Activated naive CD8-positive, alpha-beta T cell treated with anti-CD3 and anti-CD28 coated beads, Interleukin-2, amount 50 U/mL, for 24 hours (primary cell): Measurements from ENCODE around the gene ZNF397.
"Not testable (repeated sequence)": the region's sequence is repeated elsewhere in the genome, so short reads cannot be mapped to it uniquely, and the experiment has no call there.

ENCODE experiments used
- ATAC-seq: fragments of 150-1000 bp; cut with Tn5 transposase; one replicate; pipeline ENCODE4 v1.10.0; 2021
- DNase-seq: peaks from one replicate; pipeline ENCODE4 v3.0.0; 2021
- H3K27ac Mint-ChIP-seq: one replicate; pipeline ENCODE4 v1.8.0; 2021; ENCODE audit warnings: mild to moderate bottlenecking, mixed read lengths
- H3K27me3 Mint-ChIP-seq: one replicate; pipeline ENCODE4 v1.8.0; 2021; ENCODE audit warnings: mixed read lengths
- H3K36me3 Mint-ChIP-seq: one replicate; pipeline ENCODE4 v1.8.0; 2021; ENCODE audit warnings: low read depth, mixed read lengths
- H3K4me1 Mint-ChIP-seq: one replicate; pipeline ENCODE4 v1.8.0; 2021; ENCODE audit warnings: mixed read lengths
- H3K4me3 Mint-ChIP-seq: one replicate; pipeline ENCODE4 v1.8.0; 2021; ENCODE audit warnings: mild to moderate bottlenecking, moderate library complexity, mixed read lengths
- H3K9me3 Mint-ChIP-seq: one replicate; pipeline ENCODE4 v1.8.0; 2021; ENCODE audit warnings: mixed read lengths

Gene ZNF397

DNA sequence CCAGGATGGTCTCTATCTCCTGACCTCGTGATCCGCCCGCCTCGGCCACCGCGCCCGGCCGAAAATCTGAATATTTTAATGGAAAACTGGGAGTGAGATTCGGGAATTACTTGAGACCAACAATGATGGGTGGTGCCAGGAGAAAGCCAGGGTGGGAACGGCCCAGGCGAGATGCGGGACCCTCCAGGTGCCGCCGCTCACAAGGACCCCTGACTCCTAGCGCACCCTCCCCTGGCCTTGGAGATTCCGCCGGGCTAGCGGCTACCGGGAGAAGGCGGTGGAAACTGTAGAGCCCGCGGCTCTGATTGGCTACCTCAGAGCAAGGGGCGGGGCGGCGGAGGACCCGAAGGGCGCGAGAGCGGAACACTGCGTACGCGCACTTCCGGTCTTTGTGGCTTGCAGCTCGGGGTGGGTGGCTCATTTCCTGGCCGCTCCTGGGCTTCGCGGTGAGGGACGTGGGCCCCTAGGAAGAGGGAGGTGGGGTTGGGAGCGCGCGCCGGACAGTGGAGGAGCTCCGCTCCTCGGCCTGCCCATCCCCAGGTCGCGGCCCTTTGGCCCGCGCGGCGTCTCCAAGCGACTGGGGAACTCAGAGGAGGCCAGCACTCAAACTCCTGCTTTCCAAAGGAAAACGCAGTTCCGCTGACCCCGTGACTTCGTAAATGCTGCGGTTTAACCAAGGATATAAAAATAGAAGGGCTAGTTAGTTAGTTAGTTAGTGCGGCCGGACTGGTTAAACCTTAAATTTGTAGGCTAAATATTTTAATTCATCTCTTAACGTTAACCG lies at the start of gene ZNF397:
ZNF397 (plus strand) TSS at position 371 of the 784 bp plus-strand sequence. CDS start 1,437 bp downstream, outside the sequence.
- Mint-ChIP-seq H3K36me3 (peaks cover 42% of the 10 kb centered on the region), H3K4me3 (peak within 1 kb of the TSS; percentile 95), H3K27me3 (no peaks in the 10 kb centered on the region), H3K9me3 (peaks cover 26% of the 10 kb centered on the region), H3K27ac (peak within 1 kb of the TSS; percentile 98), H3K4me1 (peaks cover 25% of the 10 kb centered on the region)
- peak; percentile 100 for ATAC-seq
- DNase-seq, result peak; percentile 97

- H3K9me3 Mint-ChIP-seq, result no peaks in the 10 kb centered on the region
- no peak overlapping the region for H3K4me3 Mint-ChIP-seq
- no peaks in the 10 kb centered on the region for H3K36me3 Mint-ChIP-seq
- H3K27me3 Mint-ChIP-seq, result no peaks in the 10 kb centered on the region
- ATAC-seq (no peak), DNase-seq (no peak)
- H3K4me1 Mint-ChIP-seq, result peaks cover 5% of the 10 kb centered on the region
- H3K27ac Mint-ChIP-seq, result no peak overlapping the region
Measured at GRCh38 chr18:35191698-35192025, 49.2 kb upstream of the ZNF397 start.

DNA sequence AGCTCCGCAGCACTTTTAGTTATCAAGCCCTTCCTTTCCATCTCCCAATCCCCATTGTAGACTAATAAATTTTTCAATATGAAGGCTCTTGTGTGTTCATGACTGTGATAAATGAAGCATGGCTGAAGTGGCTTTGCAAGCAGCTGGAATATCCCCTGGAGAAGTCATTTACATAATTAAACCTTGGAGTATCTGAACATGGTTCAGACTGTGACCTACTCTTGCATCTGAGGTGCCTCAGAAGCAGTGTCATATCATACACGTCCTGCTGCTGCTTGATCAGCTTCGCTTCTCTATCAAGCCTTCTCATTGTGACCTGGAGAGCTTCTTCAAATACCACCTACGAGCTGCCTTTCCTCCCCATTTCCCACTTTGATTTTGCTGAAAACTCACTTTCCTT lies 48.4 kb upstream of the ZNF397 start:
- ATAC-seq, result no peak

DNA sequence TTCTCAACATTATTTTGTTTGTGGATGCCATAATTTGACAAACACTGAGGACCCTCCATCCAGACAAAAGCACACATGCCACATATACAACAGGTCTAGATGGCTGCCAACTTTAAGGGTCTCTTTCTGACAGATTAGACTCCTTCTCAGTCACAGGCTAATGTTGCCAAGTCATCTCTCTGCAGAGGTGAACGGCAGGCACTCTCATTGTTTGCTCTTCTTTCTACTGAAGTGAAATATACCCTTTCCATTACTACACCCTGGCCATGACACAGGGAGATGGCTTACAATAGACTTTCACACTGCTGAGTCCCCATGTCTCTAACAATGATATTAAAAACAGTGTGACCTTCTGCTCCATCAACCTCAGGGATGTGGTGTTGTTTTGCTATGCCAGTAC lies 47.5 kb upstream of the ZNF397 start:
- ATAC-seq (no peak), DNase-seq (no peak)
- H3K9me3 Mint-ChIP-seq, result no peaks in the 10 kb centered on the region
- H3K36me3 Mint-ChIP-seq, result no peaks in the 10 kb centered on the region
- peaks cover 5% of the 10 kb centered on the region for H3K4me1 Mint-ChIP-seq
- no peak overlapping the region for H3K4me3 Mint-ChIP-seq
- no peaks in the 10 kb centered on the region for H3K27me3 Mint-ChIP-seq
- no peak overlapping the region for H3K27ac Mint-ChIP-seq

More for the DNA sequence above, 48.4 kb upstream of the ZNF397 start:
- no peaks in the 10 kb centered on the region for H3K27me3 Mint-ChIP-seq
- no peak overlapping the region for H3K27ac Mint-ChIP-seq
- H3K36me3 Mint-ChIP-seq, result no peaks in the 10 kb centered on the region
- no peaks in the 10 kb centered on the region for H3K9me3 Mint-ChIP-seq
- peaks cover 5% of the 10 kb centered on the region for H3K4me1 Mint-ChIP-seq
- no peak overlapping the region for H3K4me3 Mint-ChIP-seq
- no peak for DNase-seq

- Mint-ChIP-seq H3K36me3 (no peaks in the 10 kb centered on the region), H3K9me3 (no peaks in the 10 kb centered on the region), H3K4me1 (peaks cover 2% of the 10 kb centered on the region), H3K4me3 (no peak overlapping the region), H3K27ac (no peak overlapping the region), H3K27me3 (peaks cover 2% of the 10 kb centered on the region)
- DNase-seq (no peak), ATAC-seq (no peak)
Measured at GRCh38 chr18:35197296-35197695, 43.5 kb upstream of the ZNF397 start.

GRCh38 chr18:35201256-35201931 lies 39.4 kb upstream of the ZNF397 start:
- H3K9me3 Mint-ChIP-seq, result peaks cover 10% of the 10 kb centered on the region
- no peaks in the 10 kb centered on the region for H3K4me1 Mint-ChIP-seq
- H3K4me3 Mint-ChIP-seq, result no peak overlapping the region
- peaks cover 2% of the 10 kb centered on the region for H3K36me3 Mint-ChIP-seq
- peaks cover 7% of the 10 kb centered on the region for H3K27me3 Mint-ChIP-seq
- no peak overlapping the region for H3K27ac Mint-ChIP-seq
- no peak for ATAC-seq
- DNase-seq, result no peak

DNA sequence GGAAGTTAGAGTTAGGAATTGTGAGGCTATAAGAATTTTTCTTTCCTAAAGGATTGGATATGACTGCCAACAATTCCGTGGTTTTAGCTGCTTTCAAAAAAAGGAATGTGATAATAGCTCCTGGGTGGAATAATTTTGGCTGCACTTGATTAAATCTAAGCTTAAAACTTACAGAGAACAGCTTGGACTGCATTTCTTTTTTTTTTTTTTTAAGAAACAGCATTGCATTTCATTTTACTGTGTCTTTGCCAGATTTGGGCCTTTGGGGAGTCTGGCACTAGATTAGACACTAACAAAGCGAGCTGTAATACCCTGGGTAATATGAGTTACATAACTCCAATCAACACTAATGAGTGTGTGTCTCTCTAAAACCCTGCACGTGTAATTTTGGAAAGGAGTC lies 37.8 kb upstream of the ZNF397 start:
- H3K9me3 Mint-ChIP-seq, result peaks cover 10% of the 10 kb centered on the region
- DNase-seq (no peak), ATAC-seq (no peak)
- H3K4me1 Mint-ChIP-seq, result no peaks in the 10 kb centered on the region
- no peak overlapping the region for H3K4me3 Mint-ChIP-seq
- H3K27ac Mint-ChIP-seq, result no peak overlapping the region
- H3K27me3 Mint-ChIP-seq, result peaks cover 7% of the 10 kb centered on the region
- peaks cover 2% of the 10 kb centered on the region for H3K36me3 Mint-ChIP-seq

- Mint-ChIP-seq H3K9me3 (peaks cover 10% of the 10 kb centered on the region), H3K4me3 (no peak overlapping the region), H3K27ac (no peak overlapping the region), H3K4me1 (no peaks in the 10 kb centered on the region), H3K27me3 (peaks cover 7% of the 10 kb centered on the region), H3K36me3 (peaks cover 2% of the 10 kb centered on the region)
- DNase-seq (no peak), ATAC-seq (no peak)
Measured at GRCh38 chr18:35205199-35205712, 35.6 kb upstream of the ZNF397 start.

GRCh38 chr18:35205746-35206458 lies 34.9 kb upstream of the ZNF397 start:
- ATAC-seq, H3K27ac Mint-ChIP-seq, H3K27me3 Mint-ChIP-seq, H3K4me1 Mint-ChIP-seq, H3K36me3 Mint-ChIP-seq, DNase-seq, H3K4me3 Mint-ChIP-seq: not testable (repeated sequence)
- peaks cover 10% of the 10 kb centered on the region for H3K9me3 Mint-ChIP-seq

GRCh38 chr18:35215026-35215425 lies 25.8 kb upstream of the ZNF397 start:
- H3K4me1 Mint-ChIP-seq, result no peaks in the 10 kb centered on the region
- no peaks in the 10 kb centered on the region for H3K27me3 Mint-ChIP-seq
- no peaks in the 10 kb centered on the region for H3K9me3 Mint-ChIP-seq
- no peak overlapping the region for H3K27ac Mint-ChIP-seq
- no peak overlapping the region for H3K4me3 Mint-ChIP-seq
- no peaks in the 10 kb centered on the region for H3K36me3 Mint-ChIP-seq
- DNase-seq (no peak), ATAC-seq (no peak)

DNA sequence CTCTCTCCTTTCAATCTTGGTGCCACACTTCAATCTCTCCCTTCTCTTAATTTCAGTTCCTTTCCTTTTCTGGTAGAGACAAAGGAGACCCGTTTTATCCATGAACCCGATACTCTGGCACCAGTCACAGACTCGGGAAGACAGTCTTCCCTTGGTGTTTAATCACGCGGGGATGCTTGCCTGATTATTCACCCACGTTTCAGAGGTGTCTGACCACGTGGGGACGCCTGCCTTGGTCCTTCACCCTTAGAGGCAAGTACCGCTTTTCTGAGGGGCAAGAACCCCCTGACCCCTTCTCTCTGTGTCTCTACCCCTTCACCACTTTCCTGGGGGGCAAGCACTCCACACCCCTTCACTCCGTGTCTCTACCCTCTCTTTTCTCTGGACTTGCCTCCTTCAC lies 24.2 kb upstream of the ZNF397 start:
- not testable (repeated sequence) for H3K4me3 Mint-ChIP-seq, DNase-seq, H3K27me3 Mint-ChIP-seq, H3K27ac Mint-ChIP-seq, H3K4me1 Mint-ChIP-seq, ATAC-seq, H3K36me3 Mint-ChIP-seq, H3K9me3 Mint-ChIP-seq

- not testable (repeated sequence) for ATAC-seq, DNase-seq, H3K4me1 Mint-ChIP-seq, H3K27ac Mint-ChIP-seq, H3K9me3 Mint-ChIP-seq, H3K27me3 Mint-ChIP-seq, H3K36me3 Mint-ChIP-seq, H3K4me3 Mint-ChIP-seq
Measured at GRCh38 chr18:35219331-35219730, 21.5 kb upstream of the ZNF397 start.

- ATAC-seq (no peak), DNase-seq (no peak)
- Mint-ChIP-seq H3K36me3 (no peaks in the 10 kb centered on the region), H3K4me3 (no peak overlapping the region), H3K27ac (no peak overlapping the region), H3K4me1 (no peaks in the 10 kb centered on the region), H3K27me3 (no peaks in the 10 kb centered on the region), H3K9me3 (no peaks in the 10 kb centered on the region)
Measured at GRCh38 chr18:35220424-35220823, 20.4 kb upstream of the ZNF397 start.

DNA sequence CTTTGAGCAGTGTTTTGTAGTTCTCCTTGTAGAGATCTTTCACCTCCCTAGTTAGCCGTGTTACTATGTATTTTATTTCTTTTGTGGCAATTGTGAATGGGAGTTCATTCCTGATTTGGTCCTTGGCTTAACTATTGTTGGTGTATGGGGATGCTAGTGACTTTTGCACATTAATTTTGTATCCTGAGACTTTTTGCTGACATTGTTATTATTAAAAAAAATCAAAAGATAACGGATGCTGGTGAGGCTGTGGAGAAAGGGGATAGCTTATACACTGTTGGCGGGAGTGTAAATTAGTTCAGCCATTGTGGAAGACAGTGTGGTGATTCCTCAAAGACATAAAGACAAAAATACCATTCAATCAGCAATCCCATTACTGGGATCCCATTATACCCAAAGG lies 17.0 kb upstream of the ZNF397 start:
- Mint-ChIP-seq H3K9me3 (no peaks in the 10 kb centered on the region), H3K27ac (no peak overlapping the region), H3K27me3 (no peaks in the 10 kb centered on the region), H3K4me1 (no peaks in the 10 kb centered on the region), H3K36me3 (no peaks in the 10 kb centered on the region), H3K4me3 (no peak overlapping the region)
- DNase-seq (no peak), ATAC-seq (no peak)

DNA sequence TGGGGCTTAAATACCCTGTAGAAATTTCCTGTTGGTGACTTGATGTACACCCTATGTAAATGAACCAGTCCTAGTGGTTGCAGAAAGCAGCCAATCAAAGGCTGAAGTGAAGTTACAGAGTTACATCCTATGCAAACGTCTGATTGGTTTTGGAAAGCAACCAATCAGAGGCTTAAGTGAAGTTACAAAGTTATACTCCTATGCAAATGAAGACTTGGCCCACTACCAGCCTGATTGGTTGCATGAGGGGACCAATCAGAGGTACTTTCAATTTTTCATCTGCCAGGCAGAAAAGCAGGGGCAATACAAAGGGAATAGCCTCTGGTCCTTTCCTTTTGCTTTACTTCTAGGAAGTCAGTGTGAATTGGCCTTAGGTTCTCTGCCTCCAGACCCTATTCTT lies 13.6 kb upstream of the ZNF397 start:
- Mint-ChIP-seq H3K27ac (no peak overlapping the region), H3K36me3 (no peaks in the 10 kb centered on the region), H3K9me3 (no peaks in the 10 kb centered on the region), H3K4me3 (no peak overlapping the region), H3K27me3 (no peaks in the 10 kb centered on the region), H3K4me1 (peaks cover 3% of the 10 kb centered on the region)
- DNase-seq, result no peak
- no peak for ATAC-seq
